Stimulated activated naive CD4-positive, alpha-beta T cell (primary cell): ENCODE results near the gene FMN1.
"Not testable (repeated sequence)": the region's sequence is repeated elsewhere in the genome, so short reads cannot be mapped to it uniquely, and the experiment has no call there.

Experiments
- DNase-seq, 6 experiments: peaks; one replicate each; lab custom pipeline; 2025; lab: John Stamatoyannopoulos, UW

The FMN1 gene

GRCh38 chr15:33094336-33094735 lies 100.2 kb downstream of the FMN1 start:
- no peak for DNase-seq

GRCh38 chr15:33093222-33093621 lies 101.3 kb downstream of the FMN1 start:
- DNase-seq = no peak

GRCh38 chr15:33091983-33092693 lies 102.4 kb downstream of the FMN1 start:
- DNase-seq = peak in 2 of 6 experiments; percentile 9 to 27

GRCh38 chr15:33089878-33090757 lies 104.4 kb downstream of the FMN1 start:
- DNase-seq = peak in 1 of 6 experiments; percentile 1

GRCh38 chr15:33089165-33089877 lies 105.2 kb downstream of the FMN1 start:
- no peak for DNase-seq

GRCh38 chr15:33086500-33087121 lies 107.9 kb downstream of the FMN1 start:
- DNase-seq = peak in 2 of 6 experiments; percentile 53 to 54

GRCh38 chr15:33084661-33085060 lies 109.9 kb downstream of the FMN1 start:
- no peak for DNase-seq

- no peak for DNase-seq
Measured at GRCh38 chr15:33083232-33084081, 111.1 kb downstream of the FMN1 start.

GRCh38 chr15:33080006-33080405 lies 114.5 kb downstream of the FMN1 start:
- DNase-seq = no peak

GRCh38 chr15:33078607-33079006 lies 115.9 kb downstream of the FMN1 start:
- no peak for DNase-seq

- no peak for DNase-seq
Measured at GRCh38 chr15:33076937-33077336, 117.6 kb downstream of the FMN1 start.

GRCh38 chr15:33074942-33075341 lies 119.6 kb downstream of the FMN1 start:
- peak in 1 of 6 experiments; percentile 5 for DNase-seq

- no peak for DNase-seq
Measured at GRCh38 chr15:33074212-33074611, 120.3 kb downstream of the FMN1 start.

GRCh38 chr15:33071451-33071850 lies 123.1 kb downstream of the FMN1 start:
- DNase-seq = no peak

GRCh38 chr15:33069903-33070302 lies 124.6 kb downstream of the FMN1 start:
- not testable (repeated sequence) for DNase-seq

GRCh38 chr15:33069161-33069560 lies 125.4 kb downstream of the FMN1 start:
- no peak for DNase-seq

GRCh38 chr15:33068511-33068990 lies 126.0 kb downstream of the FMN1 start:
- peak in 1 of 6 experiments; percentile 12 for DNase-seq

- DNase-seq = peak in 2 of 6 experiments; percentile 7 to 26
Measured at GRCh38 chr15:33068007-33068481, 126.5 kb downstream of the FMN1 start.

GRCh38 chr15:33067456-33067855 lies 127.1 kb downstream of the FMN1 start:
- no peak for DNase-seq

- DNase-seq = no peak
Measured at GRCh38 chr15:33066584-33066983, 127.9 kb downstream of the FMN1 start.

- no peak for DNase-seq
Measured at GRCh38 chr15:33064878-33065277, 129.6 kb downstream of the FMN1 start.
